BE2C (cell line): Measurements from ENCODE around the gene SPNS3.

Experiments used
- DNase-seq: peaks from one replicate; pipeline ENCODE4 v3.0.0-alpha.2; 2020
- H3K27me3 ChIP-seq: fragments of 250-450 bp; sonication (Bioruptor Pico); 2 replicates; pipeline ENCODE4 v1.5.1; 2020; ENCODE audit warnings: mild to moderate bottlenecking
- H3K36me3 ChIP-seq: fragments of 250-450 bp; sonication (Bioruptor Pico); 2 replicates; pipeline ENCODE4 v1.5.1; 2020; ENCODE audit warnings: mild to moderate bottlenecking
- H3K4me1 ChIP-seq: fragments of 250-450 bp; sonication (Bioruptor Pico); 2 replicates; pipeline ENCODE4 v1.5.1; 2020
- H3K4me3 ChIP-seq: 2 replicates; pipeline ENCODE4 v1.5.1; 2011; ENCODE audit warnings: low read depth, low read length
- H3K9me3 ChIP-seq: fragments of 250-450 bp; sonication (Bioruptor Pico); 2 replicates; pipeline ENCODE4 v1.5.1; 2020
- TF ChIP-seq, protein P1 (sequence below): IDR thresholded peaks from 2 replicates; pipeline ENCODE4 v1.5.1; 2012; ENCODE audit warnings: mild to moderate bottlenecking, low read depth, low read length

SPNS3 gene

GRCh38 chr17:4534928-4535666, 101.4 kb downstream of the SPNS3 start:
- no peaks in the 10 kb centered on the region for H3K9me3 ChIP-seq
- TF ChIP-seq, protein P1, sequence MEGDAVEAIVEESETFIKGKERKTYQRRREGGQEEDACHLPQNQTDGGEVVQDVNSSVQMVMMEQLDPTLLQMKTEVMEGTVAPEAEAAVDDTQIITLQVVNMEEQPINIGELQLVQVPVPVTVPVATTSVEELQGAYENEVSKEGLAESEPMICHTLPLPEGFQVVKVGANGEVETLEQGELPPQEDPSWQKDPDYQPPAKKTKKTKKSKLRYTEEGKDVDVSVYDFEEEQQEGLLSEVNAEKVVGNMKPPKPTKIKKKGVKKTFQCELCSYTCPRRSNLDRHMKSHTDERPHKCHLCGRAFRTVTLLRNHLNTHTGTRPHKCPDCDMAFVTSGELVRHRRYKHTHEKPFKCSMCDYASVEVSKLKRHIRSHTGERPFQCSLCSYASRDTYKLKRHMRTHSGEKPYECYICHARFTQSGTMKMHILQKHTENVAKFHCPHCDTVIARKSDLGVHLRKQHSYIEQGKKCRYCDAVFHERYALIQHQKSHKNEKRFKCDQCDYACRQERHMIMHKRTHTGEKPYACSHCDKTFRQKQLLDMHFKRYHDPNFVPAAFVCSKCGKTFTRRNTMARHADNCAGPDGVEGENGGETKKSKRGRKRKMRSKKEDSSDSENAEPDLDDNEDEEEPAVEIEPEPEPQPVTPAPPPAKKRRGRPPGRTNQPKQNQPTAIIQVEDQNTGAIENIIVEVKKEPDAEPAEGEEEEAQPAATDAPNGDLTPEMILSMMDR = no peak
- peaks cover 3% of the 10 kb centered on the region for H3K4me1 ChIP-seq
- H3K4me3 ChIP-seq = no peak overlapping the region
- DNase-seq = no peak
- no peaks in the 10 kb centered on the region; the same call in 1 of the 2 replicates for H3K36me3 ChIP-seq
- H3K27me3 ChIP-seq = no peaks in the 10 kb centered on the region

DNA sequence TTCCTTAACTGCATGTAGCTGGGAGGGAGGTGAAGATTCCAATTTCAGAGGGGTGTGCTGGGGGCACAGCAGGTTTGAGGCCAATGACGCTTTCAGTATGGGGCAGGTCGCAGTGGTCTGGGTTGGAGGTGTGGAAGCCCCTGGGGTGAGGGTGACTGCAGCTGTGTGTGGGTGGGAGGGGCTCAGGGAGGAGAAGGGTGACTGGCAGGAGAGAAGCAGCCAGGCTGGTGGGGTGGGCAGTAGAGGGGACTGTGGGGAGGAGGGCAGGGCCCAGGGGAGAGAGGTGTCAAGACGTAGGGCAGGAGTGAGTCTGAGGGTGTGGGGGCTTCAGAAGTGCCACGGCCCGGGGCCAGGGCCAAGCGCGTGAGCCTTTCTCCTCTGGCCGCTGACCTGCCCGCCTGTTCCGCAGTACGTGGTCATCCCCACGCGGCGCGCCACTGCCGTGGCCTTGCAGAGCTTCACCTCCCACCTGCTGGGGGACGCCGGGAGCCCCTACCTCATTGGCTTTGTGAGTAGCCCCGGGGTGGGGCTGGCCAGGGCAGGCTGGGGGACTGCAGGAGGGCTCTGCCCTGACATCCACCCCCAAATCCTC, 102.0 kb downstream of the SPNS3 start:
- H3K4me3 ChIP-seq = no peak overlapping the region
- no peak for DNase-seq
- no peaks in the 10 kb centered on the region for H3K27me3 ChIP-seq
- peaks cover 3% of the 10 kb centered on the region for H3K4me1 ChIP-seq
- no peaks in the 10 kb centered on the region for H3K9me3 ChIP-seq
- no peaks in the 10 kb centered on the region; the same call in 1 of the 2 replicates for H3K36me3 ChIP-seq
- TF ChIP-seq, protein P1 = no peak

GRCh38 chr17:4536259-4536741, 102.6 kb downstream of the SPNS3 start:
- no peaks in the 10 kb centered on the region; the same call in none of the 2 replicates for H3K36me3 ChIP-seq
- TF ChIP-seq, protein P1 = no peak
- no peak for DNase-seq
- H3K4me3 ChIP-seq = no peak overlapping the region
- no peaks in the 10 kb centered on the region for H3K9me3 ChIP-seq
- H3K27me3 ChIP-seq = no peaks in the 10 kb centered on the region
- peaks cover 3% of the 10 kb centered on the region for H3K4me1 ChIP-seq

GRCh38 chr17:4536742-4537411, 103.1 kb downstream of the SPNS3 start:
- H3K4me1 ChIP-seq = peaks cover 3% of the 10 kb centered on the region
- TF ChIP-seq, protein P1 = no peak
- no peaks in the 10 kb centered on the region for H3K27me3 ChIP-seq
- no peak overlapping the region for H3K4me3 ChIP-seq
- H3K36me3 ChIP-seq = peaks cover 4% of the 10 kb centered on the region
- no peaks in the 10 kb centered on the region for H3K9me3 ChIP-seq
- DNase-seq = no peak
